ENCODE results near the gene SNX25.

SNX25 gene

DNA sequence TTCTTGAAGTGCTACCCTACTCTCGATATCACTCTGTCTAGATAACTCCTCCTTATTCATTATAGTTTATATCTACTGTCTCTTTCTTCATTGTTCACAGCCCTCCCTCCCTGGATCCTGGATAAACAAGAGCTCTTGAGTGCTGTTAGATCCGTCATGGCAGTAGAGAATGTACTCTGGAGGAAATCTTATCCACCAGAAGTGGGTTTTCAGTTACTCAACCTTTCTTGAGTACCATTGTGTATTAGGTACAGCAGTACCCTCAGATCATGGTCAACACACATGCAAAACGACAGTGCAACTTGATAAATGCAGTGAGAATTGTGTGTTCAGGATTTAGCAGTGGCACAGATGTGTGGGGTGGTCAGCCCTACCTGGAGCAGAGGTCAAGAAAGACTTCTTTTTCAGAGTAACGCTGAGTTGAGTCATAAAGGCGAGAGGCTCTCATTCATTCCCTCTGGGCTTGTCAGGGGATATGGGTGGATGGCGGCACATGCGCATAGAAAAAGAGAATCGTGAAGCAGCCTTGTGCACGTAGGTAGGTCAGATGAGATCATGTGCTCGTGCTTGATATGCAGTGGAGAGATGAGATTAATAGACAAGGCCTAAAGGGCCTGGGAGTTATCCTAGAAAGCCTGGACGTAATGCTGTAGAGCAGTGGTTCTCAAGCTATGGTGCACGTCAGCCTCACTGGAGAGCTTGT is 89.5 kb downstream of the SNX25 start:
- no peak for TF ChIP-seq POLR2AphosphoS5 (IDR thresholded peaks at IDR 0.05; ENCODE audit: low read depth, low read length)
- TF ChIP-seq FOXP2 (optimal IDR thresholded peaks at IDR 0.05; ENCODE audit: borderline replicate concordance, extremely low read depth, extremely low read length, insufficient read depth): no peak
- no peak for TF ChIP-seq SIN3A (IDR thresholded peaks at IDR 0.05; ENCODE audit: borderline replicate concordance, insufficient read depth, low read length)

DNA sequence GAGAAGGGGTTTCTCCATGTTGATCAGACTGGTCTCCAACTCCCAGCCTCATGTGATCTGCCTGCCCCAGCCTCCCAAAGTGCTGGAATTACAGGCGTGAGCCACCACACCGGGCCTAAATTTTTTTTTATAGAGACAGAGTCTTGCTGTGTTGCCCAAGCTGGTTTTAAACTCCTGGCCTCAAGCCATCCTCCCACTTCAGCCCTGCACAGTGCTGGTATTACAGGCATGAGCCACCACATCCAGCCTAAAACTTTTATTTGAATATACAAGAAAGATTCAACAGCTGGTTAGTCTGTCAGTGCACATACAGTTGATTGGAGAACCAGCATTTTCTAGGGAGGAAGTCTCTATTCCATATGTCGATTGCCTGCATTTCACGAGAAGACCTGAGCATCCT is 95.1 kb downstream of the SNX25 start:
- TF ChIP-seq POLR2AphosphoS5 (IDR thresholded peaks at IDR 0.05; ENCODE audit: low read depth, low read length) (no peak), TAF1 (IDR thresholded peaks at IDR 0.05; ENCODE audit: borderline replicate concordance, insufficient read depth, low read length) (no peak), FOXP2 (optimal IDR thresholded peaks at IDR 0.05; ENCODE audit: borderline replicate concordance, extremely low read depth, extremely low read length, insufficient read depth) (no peak)

DNA sequence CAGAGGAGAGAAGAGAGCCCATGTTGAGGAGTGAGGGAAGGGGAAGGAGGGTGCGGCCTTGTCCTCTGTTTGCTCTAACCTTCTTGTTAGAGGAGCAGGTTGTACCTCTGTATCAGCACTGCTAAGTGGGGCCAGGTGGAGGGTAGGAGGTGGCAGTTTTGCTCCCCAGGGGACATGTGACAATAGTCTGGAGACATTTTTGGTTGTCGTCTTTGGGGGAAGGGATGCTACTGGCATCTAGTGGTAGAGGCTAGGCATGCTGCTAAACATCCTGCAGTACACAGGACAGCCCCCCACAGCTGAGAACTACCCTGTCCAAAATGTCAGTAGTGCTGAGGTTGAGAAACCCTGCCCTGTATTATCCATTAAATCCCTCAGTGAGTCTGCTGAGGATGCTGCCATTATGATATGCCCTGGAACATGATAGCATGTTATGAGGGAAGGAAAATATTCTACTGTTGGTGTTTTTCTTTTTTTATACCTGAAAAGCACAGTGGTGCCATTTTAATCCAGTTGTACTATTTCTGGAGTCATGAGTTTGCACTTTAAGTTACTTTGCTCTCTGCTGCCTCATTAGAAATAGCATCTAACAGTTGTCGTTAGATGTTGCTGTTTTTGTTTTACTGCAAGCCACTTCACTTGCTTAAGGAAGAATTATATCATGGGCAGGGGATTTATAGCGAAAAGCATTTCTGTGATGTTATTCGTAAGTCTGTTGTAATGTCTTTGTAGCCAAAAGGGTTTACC is 95.7 kb downstream of the SNX25 start:
- TF ChIP-seq, protein P1, sequence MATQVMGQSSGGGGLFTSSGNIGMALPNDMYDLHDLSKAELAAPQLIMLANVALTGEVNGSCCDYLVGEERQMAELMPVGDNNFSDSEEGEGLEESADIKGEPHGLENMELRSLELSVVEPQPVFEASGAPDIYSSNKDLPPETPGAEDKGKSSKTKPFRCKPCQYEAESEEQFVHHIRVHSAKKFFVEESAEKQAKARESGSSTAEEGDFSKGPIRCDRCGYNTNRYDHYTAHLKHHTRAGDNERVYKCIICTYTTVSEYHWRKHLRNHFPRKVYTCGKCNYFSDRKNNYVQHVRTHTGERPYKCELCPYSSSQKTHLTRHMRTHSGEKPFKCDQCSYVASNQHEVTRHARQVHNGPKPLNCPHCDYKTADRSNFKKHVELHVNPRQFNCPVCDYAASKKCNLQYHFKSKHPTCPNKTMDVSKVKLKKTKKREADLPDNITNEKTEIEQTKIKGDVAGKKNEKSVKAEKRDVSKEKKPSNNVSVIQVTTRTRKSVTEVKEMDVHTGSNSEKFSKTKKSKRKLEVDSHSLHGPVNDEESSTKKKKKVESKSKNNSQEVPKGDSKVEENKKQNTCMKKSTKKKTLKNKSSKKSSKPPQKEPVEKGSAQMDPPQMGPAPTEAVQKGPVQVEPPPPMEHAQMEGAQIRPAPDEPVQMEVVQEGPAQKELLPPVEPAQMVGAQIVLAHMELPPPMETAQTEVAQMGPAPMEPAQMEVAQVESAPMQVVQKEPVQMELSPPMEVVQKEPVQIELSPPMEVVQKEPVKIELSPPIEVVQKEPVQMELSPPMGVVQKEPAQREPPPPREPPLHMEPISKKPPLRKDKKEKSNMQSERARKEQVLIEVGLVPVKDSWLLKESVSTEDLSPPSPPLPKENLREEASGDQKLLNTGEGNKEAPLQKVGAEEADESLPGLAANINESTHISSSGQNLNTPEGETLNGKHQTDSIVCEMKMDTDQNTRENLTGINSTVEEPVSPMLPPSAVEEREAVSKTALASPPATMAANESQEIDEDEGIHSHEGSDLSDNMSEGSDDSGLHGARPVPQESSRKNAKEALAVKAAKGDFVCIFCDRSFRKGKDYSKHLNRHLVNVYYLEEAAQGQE (IDR thresholded peaks at IDR 0.05; ENCODE audit: insufficient read depth in 1 of 2, low read depth in 2 of 2, low read length in 2 of 2): no peak
- TF ChIP-seq FOXP2 (optimal IDR thresholded peaks at IDR 0.05; ENCODE audit: borderline replicate concordance, extremely low read depth, extremely low read length, insufficient read depth) (no peak), SIN3A (IDR thresholded peaks at IDR 0.05; ENCODE audit: borderline replicate concordance, insufficient read depth, low read length) (no peak), POLR2AphosphoS5 (IDR thresholded peaks at IDR 0.05; ENCODE audit: low read depth, low read length) (no peak), TAF1 (IDR thresholded peaks at IDR 0.05; ENCODE audit: borderline replicate concordance, insufficient read depth, low read length) (no peak)

DNA sequence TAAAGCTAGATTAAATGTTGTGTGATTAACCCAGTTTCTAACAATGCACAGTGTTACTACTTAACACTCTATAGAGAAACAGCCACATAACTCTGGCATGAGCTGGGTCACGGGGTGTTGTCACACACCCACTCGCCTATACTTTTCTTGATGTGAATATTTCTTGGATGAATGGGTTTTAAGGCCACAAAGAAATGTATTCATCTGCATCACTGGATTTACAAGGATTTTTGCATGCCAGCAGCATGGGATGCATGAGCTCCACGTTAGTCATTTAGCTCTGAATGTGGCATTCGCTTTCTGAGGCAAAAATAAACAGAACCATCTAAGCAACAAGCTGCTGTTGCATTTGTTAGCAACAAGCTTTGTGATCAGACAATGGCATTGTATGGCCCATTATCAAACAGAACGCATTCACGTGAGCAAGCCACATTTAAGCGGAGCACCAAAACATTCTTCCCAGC is 96.6 kb downstream of the SNX25 start:
- TF ChIP-seq, protein P1 (IDR thresholded peaks at IDR 0.05; ENCODE audit: insufficient read depth in 1 of 2, low read depth in 2 of 2, low read length in 2 of 2): no peak
- no peak for TF ChIP-seq POLR2AphosphoS5 (IDR thresholded peaks at IDR 0.05; ENCODE audit: low read depth, low read length)
- no peak for TF ChIP-seq FOXP2 (optimal IDR thresholded peaks at IDR 0.05; ENCODE audit: borderline replicate concordance, extremely low read depth, extremely low read length, insufficient read depth)
- no peak for TF ChIP-seq SIN3A (IDR thresholded peaks at IDR 0.05; ENCODE audit: borderline replicate concordance, insufficient read depth, low read length)
- no peak for TF ChIP-seq TAF1 (IDR thresholded peaks at IDR 0.05; ENCODE audit: borderline replicate concordance, insufficient read depth, low read length)

DNA sequence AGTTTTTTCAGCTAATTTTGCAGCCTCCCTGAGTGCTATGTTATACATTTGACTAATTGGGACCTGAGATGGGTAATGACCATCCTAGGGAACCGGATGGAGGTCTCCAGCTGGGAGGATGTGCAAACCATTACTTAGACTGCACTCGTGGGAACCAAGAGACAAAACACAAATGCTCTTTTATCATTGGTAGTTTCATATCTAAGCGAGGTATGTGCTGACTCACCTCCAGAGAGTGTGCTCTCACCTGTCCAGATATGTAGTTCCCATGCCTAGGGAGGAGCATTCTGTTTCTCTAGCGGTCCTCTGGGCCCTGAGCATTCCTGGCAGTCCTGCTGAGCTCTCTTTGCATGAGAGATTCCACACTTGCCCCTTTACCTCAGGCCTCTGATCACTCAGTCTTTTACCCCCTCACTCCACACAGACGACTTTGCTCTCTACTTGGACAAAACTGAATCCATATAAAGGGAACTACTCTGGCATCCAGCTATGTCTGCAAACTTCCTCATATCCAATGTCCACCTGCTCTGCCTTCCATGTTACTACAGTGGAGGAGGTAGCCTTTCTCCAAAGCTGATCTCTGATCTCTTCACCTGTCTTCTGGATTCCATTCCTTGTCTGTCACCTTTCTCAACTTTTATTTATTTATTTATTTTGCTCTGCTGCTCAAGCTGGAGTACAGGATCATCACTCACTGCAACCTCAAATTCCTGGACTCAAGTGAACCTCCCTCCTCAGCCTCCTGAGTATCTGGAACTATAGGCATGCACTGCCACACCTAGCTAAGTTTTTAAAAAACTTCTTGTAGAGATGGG is 97.9 kb downstream of the SNX25 start:
- TF ChIP-seq FOXP2 (optimal IDR thresholded peaks at IDR 0.05; ENCODE audit: borderline replicate concordance, extremely low read depth, extremely low read length, insufficient read depth) (no peak), TAF1 (IDR thresholded peaks at IDR 0.05; ENCODE audit: borderline replicate concordance, insufficient read depth, low read length) (no peak)
- TF ChIP-seq, protein P1 (IDR thresholded peaks at IDR 0.05; ENCODE audit: insufficient read depth in 1 of 2, low read depth in 2 of 2, low read length in 2 of 2): no peak
